ENCODE results near the gene DBF4.
"Not testable (repeated sequence)": the region's sequence is repeated elsewhere in the genome, so short reads cannot be mapped to it uniquely, and the experiment has no call there.

Gene DBF4, protein sequence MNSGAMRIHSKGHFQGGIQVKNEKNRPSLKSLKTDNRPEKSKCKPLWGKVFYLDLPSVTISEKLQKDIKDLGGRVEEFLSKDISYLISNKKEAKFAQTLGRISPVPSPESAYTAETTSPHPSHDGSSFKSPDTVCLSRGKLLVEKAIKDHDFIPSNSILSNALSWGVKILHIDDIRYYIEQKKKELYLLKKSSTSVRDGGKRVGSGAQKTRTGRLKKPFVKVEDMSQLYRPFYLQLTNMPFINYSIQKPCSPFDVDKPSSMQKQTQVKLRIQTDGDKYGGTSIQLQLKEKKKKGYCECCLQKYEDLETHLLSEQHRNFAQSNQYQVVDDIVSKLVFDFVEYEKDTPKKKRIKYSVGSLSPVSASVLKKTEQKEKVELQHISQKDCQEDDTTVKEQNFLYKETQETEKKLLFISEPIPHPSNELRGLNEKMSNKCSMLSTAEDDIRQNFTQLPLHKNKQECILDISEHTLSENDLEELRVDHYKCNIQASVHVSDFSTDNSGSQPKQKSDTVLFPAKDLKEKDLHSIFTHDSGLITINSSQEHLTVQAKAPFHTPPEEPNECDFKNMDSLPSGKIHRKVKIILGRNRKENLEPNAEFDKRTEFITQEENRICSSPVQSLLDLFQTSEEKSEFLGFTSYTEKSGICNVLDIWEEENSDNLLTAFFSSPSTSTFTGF

DNA sequence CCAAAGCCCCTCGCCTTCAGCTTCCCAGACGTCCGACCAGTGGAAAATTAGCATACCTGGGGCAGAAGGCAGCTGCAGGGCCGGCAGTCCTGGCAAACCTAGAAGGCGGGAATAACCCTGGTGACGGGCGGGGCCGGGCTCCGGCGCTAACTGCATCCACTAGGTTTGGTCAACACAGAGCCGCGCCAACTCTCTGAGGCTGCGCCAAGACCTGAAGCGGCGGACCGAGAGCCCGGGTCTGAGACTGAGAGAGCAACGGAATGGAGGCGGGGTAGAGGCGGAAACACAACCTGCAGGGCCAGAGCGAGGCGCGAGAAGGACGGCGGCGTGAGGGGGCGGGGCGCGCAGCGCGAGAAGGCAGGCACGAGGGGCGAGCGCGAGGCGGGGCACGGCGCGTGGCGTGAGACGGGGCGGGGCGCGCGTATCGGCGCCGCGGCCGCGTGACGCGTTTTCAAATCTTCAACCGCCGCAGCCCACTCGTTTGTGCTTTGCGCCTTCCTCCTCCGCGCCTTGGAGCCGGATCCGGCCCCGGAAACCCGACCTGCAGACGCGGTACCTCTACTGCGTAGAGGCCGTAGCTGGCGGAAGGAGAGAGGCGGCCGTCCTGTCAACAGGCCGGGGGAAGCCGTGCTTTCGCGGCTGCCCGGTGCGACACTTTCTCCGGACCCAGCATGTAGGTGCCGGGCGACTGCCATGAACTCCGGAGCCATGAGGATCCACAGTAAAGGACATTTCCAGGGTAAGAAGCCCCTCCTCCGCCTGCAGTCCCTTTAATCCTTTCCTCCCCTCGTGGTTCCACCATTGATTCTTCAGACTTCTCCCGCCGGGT, at the start of gene DBF4, which contains the start of gene SLC25A40:
TSS of gene DBF4 (plus strand) at position 454 of the 829 bp plus-strand sequence. CDS start at position 694, 240 bp downstream.
TSS of gene SLC25A40 (minus strand) at position 321 of the 829 bp plus-strand sequence. CDS start 17,633 bp downstream, outside the sequence.
- peak; percentile 51 to 94 (median 82) for DNase-seq

DNA sequence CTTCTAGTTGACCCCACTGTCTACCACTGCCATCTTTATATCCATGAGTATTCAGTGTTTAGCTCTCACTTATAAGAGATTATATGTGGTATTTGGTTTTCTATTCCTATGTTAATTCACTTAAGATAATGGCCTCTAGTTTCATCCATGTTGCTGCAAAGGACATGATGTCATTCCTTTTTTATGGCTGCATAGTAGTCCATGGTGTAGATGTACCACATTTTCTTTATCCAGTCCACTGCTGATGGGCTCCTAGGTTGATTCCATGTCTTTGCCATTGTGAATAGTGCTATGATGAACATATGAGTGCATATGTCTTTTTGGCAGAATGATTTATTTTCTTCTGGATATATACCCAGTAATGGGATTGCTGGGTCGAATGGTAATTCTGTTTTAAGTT, 47.9 kb upstream of the DBF4 start:
- DNase-seq = not testable (repeated sequence)

DNA sequence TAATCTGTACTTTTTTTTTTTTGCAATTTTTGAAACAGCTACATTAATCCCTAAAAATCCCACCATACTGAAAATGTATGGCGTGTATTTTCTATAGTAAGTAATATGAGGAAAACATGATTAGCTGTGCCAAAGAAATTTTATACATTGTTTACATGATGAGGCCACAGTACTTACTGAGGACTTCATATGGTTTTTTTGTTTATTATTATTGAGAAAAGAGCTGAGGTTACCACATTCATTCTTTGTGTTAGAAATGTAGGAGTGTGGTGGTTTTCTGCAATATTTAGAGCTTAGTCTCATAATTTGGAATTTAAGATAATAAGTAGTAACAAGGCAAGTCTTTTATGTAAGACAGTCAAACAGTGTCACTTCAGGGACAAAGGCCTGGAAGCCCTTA, 45.2 kb upstream of the DBF4 start:
- no peak for DNase-seq

DNA sequence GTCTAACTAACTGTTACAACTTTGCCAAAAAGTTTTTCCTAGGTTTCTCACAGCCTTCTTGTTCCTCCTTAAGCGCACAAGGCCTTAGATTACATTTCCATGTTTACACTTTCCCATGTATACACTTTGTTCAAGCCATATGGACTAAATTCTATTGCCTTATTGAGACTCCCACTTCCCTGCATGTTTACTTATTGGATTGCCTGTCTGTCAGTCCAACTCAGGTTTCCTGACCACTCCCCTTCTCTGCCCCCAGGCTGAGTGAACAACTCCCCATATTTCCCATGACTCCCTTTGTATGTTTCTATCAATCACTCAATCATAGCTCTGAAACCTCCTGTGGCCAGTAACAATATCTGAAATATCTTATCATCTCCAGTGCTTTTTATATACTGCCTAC, 43.2 kb upstream of the DBF4 start:
- DNase-seq = no peak

DNA sequence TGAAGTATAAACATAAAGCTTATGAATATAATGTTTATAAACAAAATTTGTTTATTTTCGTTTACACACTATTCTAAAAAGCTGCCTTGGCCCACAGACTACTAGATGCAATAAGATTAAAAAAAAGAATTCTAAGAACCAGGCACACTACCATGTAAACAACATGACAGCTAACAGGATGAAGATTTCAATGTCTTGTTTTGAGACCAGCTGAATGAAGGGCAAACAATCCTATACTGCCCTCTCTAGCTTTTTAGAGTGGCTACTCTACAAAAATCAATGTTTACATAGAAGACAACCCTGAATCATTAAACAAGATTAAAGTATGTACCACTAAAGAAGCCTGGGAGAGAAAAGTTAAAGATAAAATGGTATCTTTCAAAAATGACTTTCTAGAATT, 38.7 kb upstream of the DBF4 start:
- DNase-seq = no peak

DNA sequence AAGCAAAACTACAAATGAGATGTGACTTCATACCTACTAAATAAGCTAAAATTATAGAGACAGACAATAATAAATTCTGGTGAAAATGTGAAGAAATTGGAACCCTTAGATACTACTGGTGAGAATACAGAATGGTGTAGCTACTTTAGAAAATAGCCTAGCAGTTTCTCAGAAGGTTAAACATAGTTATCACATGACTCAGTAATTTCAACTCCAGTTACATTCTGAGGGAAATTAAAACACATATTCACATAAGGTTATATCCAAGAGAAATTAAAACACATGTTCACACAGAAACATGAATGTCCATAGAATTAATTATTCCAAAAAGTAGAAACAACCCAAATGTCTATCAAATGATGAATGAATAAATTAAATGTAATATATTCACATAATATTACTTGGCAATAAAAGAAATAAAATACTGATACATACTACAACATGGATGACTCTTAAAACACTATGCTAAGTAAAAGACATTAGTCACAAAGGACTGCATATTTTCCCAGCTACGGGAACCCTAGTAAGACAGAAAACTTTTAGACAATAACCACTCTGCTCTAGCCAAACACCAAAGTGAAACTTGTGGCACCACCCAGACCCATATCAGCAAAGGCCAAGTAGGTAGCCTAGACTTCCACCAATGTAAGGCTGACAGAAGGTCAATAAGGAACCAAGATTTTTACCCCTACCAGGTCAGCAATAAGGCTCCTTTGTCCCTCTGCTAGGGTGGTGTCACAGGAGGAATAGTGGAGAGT, 25.3 kb upstream of the DBF4 start:
- DNase-seq = no peak

DNA sequence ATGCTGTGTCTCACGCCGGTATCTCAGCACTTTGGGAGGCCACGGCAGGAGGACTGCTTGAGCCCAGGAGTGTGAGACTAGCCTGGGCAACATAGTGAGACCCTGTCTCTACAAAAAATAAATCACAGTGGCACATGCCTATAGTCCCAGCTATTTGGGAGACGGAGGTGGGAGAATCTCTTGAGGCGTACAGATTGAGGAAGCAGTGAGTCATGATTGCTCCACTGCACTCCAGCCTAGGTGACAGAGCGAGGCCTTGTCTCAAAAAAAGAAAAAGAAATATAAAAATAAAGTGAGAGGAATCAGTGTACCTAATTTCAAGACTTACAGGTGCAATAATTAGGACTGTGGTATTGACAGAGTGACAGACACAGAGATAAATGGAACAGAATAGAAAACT, 24.0 kb upstream of the DBF4 start:
- no peak for DNase-seq

DNA sequence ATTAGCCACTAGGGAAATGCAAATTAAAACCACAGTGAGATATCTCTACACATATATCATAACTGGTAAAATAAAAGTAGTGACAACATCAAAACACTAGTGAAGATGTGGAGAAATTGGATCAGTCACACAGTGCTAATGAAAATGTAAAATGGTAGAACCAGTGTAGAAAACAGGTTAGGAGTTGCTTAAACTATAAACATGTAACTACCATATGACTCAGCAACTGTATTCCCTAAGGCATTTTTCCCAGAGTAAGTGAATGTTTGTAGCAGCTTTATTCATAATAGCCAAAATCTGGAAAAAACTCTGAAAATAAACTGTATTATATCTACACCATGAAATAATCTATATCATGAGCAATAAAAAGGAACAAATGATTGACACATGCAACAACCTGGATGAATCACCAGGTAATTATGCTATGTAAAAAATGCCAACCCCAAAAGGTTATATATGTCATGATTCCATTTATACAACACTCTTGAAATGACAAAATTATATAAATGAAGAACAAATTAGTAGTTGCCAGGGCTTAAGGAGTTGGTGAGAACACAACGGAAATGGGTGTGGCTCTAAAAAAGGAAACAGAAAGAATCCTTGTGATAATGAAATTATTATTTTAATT, 22.9 kb upstream of the DBF4 start:
- DNase-seq = no peak

DNA sequence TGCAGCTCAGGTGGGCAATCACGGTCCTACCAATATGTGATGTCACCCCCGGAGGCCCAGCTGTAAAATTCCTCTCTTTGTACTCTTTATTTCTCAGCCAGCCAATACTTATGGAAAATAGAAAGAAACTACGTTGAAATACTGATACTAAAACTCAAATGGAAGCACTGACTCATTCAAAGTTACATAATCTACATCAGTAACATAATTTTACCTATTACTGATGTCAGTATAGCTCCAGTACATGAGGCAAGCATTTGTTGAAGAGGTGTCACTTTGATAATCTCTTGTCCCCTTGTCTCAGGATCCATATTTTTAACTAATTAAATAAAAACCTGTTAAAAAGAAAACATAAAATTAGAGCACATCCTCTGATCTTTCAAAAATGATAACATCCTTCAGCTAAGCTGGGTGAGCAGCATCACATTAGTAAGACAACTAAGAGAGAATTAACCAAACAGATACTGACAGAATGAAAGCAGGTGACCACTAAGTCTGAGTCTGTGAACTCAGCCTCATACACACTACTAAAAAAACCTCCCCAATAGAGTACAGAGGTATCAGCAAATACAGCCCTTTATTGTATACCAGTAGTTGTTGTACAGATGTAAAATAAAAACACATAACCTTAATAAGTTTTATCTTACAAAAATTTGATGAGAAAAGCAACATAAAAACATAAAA, 17.7 kb upstream of the DBF4 start:
- DNase-seq = no peak

DNA sequence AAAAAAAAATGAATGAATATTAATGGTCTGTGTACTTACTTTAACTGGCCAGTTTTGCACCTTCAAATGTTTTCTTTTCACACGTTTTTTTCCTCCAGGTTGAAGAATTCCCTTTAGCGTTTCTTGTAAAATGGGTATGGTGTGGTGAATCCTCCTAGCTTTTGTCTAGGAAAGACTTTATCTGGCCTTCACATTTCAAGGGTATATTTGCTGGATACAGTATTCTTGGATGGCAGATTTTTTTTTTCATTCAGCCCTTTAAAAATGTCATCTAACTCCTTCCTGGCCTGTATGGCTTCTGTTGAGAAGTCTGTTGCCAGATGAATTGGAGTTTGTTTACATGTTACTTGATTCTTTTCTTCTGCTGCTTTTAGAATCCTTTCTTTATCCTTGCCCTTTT, 10.2 kb upstream of the DBF4 start:
- DNase-seq = no peak

DNA sequence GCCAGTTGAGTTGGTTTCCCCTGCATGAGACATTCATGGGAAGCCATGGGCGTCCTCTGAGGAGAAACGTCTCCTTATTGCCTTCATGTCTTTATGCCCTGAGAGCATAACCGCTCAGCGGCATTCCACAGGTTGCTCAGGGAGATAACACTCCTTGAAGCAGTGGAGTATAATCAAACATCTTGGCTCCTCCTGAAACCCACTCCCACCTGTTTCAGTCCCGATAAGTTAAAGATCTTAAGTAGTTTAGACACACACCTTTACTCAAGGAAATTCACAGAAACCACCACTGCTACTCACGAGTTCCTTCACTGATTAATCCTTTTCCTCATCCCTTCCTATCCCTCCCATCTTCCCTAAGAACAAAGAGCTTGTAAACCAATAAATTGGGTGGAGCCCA, 9.8 kb upstream of the DBF4 start:
- not testable (repeated sequence) for DNase-seq

DNA sequence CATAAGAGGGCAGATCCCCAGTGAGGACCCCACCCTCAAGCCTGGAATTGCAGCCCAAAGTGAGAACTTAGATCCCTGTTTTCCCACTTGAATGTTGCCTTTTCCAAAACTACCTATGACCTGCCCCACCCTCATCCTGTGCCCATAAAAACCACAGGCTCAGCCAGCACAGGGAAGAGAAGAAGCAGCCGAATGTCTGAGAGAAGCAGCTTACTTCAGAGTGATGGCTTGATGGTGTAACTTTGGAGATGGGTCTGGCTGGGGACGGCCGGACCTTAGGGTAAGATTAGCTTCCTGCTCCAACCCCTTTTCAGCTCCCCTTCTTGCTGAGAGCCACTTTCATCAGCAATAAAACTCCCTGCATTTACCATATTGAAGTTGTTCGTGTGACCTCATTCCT, 5.8 kb upstream of the DBF4 start:
- no peak for DNase-seq

DNA sequence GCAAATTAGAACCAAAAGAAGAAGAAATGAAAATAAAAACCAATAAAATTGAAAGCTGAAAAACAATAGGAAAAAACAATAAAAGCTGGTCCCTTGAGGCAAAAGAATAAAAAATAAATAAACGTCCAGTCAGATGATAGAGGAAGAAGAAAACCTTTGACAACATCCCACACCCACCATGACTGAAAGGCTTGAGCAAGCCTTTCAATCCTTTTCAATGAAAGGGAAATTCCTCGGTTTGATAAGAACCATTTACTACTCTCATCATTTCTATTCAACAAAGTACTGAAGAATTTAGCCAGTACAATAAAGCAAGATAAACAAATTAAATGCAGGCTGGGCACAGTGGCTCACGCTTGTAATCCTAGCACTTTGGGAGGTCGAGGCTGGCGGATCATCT, 3.9 kb upstream of the DBF4 start:
- DNase-seq = no peak

DNA sequence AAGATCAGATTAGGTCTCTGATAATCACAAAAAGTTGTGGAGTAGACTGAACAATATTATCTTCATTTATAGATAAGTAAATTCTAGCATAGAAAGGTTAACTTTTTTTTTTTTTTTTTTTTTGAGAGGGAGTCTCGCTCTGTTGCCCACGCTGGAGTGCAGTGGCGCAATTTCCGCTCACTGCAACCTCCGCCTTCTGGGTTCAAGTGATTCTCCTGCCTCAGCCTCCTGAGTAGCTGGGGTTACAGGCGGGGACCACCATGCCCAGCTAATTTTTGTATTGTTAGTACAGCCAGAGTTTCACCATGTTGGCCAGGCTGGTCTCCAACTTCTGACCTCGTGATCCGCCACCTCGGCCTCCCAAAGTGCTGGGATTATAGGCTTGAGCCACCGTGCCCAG, 3.0 kb upstream of the DBF4 start:
- DNase-seq = not testable (repeated sequence)

DNA sequence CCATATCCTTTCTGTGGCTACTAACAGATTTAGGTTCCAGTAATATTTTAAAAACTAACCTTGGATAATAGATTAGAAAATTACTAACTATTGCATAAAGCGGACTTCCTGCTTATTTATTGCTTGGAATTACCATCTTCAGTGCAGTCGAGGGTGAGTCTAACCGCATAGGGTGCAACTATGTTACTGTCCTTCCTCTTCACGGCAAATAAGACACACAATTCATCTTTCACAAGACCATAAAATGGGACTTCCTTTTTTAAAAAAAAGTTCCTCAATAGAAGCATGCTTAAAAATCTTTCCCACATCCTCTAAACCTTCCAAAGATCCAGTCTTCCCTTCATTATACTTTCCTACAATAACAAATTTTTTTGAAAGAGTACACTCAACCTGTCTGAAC, 2.2 kb upstream of the DBF4 start:
- no peak for DNase-seq

DNA sequence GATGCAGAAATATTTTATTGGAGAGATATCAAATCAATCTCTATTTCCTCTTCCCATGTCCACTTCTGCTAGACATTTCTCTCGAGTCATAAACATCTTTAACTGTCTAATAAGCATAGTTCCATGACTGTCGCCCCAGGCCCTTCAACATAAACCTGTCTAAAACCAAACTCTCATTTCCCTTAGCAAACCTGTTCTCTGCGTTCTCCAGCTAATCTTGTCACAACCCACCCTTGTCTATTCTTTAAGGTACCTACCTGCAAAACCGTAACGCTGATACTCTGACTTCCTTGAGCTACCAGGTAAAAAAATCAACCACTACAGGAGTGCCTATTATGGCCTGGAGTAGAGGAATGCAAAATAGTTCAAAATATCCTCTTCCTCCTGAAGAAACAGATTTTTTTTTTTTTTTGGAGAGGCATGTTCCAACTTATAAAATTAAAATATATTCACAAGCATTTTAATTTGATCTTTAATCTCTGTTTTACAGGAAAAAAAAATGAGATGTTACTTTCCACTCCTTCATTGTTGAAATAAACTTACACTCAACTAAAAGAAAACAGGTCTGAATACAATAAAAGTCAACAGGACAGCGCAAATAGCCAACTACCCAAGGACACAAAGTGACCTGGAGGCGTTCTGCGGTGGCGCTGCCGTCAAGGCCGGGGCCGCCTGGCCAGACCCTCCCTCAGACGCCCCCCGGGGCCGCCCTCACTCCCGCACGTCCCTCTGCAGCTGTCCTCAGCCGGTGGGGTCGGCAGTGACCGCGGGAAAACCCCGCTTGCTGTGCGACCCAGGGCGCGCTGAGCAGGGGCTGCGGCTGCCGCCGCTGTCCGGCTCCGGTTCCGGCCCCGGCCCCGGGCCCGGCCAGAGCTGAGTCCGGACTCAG, 898 bp upstream of the DBF4 start:
- DNase-seq = peak in 13 of 56 donors; percentile 25 to 66 (median 39)

DNA sequence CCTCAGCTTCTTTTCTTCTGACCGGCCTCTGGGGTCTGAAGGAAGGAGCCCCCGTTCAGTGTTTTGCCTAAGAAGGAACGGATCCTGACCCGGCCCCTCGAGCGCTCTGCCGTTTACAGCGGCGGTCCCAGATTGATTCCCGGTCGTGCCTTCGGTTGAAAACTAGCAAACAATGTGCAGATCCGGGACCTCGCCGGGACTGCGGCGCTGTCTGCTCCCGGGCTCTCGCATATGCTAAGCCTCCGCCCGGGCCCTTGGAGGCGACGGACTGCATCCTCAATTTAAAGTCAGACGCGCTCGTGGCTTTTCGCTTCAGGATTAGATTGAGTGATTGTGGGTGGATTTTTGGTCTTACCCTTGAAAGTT, 559 bp downstream of the DBF4 start:
- DNase-seq = peak in 41 of 56 donors; percentile 6 to 69 (median 38)

DNA sequence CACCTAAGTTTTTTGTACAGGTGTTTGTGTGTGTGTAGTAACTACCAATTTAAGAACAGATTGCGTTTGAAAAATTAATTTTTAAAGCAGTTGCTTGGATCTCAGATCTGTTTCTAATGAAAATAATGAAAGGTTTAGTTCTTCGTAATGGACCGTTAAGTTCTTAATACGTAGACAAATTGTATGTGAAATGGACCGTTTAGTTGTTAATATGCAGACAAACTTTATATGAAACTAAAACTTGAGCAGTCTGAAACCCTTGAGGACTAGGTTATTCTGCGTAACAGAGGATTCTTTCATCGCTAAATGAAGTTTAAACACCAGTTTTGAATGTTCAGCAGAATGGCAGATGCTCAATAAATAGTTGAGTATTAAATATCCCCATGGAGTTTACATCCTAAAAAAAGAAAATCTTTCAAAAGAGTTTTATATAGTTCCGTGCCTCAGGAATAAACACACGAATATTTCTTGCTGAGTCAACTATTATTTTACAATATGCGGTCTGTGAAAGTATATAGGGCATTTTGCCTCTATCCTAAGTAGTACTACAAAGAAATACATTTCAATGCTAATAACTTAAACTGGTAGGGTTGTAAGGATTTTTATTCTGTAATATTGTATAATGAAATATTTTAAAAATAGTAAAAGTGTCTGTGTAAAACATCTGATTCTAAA, 1.2 kb downstream of the DBF4 start:
- no peak for DNase-seq
